Body of pancreas (tissue), 4 donors: Measurements from ENCODE around the gene CEP19. TPM values are rescaled to one million over a fixed set of nuclear protein-coding genes. Genes with fewer than 3 reads are reported as not detected.

Experiments
- ATAC-seq: fragments of 150-250 bp; one replicate; pipeline ENCODE4 v1.9.1; 2016
- DNase-seq, 4 donors: peaks; one replicate each; pipeline ENCODE4 v3.0.0-alpha.2; 2019
- H3K27ac ChIP-seq, 4 donors: fragments of 200-600 bp; sonication (generic); 1 replicate in 3 of 4; 2 replicates in 1 of 4; pipeline versions ENCODE4 v1.5.1 to v1.6.1; 2016 to 2019; ENCODE audit warnings: mild to moderate bottlenecking in 1 of 4, mixed read lengths in 1 of 4, moderate library complexity in 1 of 4
- H3K27me3 ChIP-seq, 2 donors: fragments of 200-600 bp; sonication (generic); one replicate each; pipeline ENCODE4 v1.6.0; 2016; ENCODE audit warnings: mild to moderate bottlenecking in 1 of 2
- H3K36me3 ChIP-seq, 2 donors: fragments of 200-600 bp; sonication (generic); replicated peaks in 1 of 2; 2 replicates each; pipeline ENCODE4 v1.5.1; 2016; ENCODE audit warnings: low read depth in 2 of 2; ENCODE audit not compliant: insufficient read depth in 1 of 2
- H3K4me1 ChIP-seq: fragments of 200-600 bp; sonication (generic); one replicate; pipeline ENCODE4 v1.6.0; 2016
- H3K4me3 ChIP-seq, 2 donors: fragments of 200-600 bp; sonication (generic); 1 replicate in 1 of 2; 2 replicates in 1 of 2; pipeline ENCODE4 v1.5.1; 2016 to 2019
- H3K9me3 ChIP-seq, 3 donors: fragments of 200-600 bp; sonication (generic); 1 replicate in 2 of 3; 2 replicates in 1 of 3; pipeline ENCODE4 v1.5.1; 2016
- POLR2A ChIP-seq, 3 donors: fragments of 450-650 bp; IDR thresholded peaks; one replicate each; pipeline ENCODE4 v1.6.1; 2016; ENCODE audit warnings: antibody characterized with exemption in 3 of 3, mild to moderate bottlenecking in 2 of 3
- WGBS, 2 donors: methylation state at CpG; one replicate each; pipeline ENCODE4 v1.1.5; 2017; 5-methylcytosine and 5-hydroxymethylcytosine counted together
- intact Hi-C: fragments of 100-400 bp; cut with DNase I; formaldehyde crosslinking; loops from one replicate; pipeline ENCODE4 v1.15.1; 2023
- total RNA-seq, 2 donors: library from RNA; depleted of rRNA; stranded (reverse); fragments of >200 nt; gene quantifications; one replicate each; pipeline ENCODE4 v1.1.0, GENCODE V29; 2016
- TF ChIP-seq, protein P1 (sequence below), 7 experiments: fragments of 450-650 bp in 4 of 7; fragments of 200-600 bp in 3 of 7; sonication (generic) in 3 of 7; IDR thresholded peaks; one replicate each; pipeline ENCODE4 v1.5.1; 2016 to 2019; ENCODE audit warnings: antibody characterized with exemption in 7 of 7

CEP19 gene
- total RNA-seq, 2 donors from 2014 or later = 0.78 TPM; not detected in 1

DNA sequence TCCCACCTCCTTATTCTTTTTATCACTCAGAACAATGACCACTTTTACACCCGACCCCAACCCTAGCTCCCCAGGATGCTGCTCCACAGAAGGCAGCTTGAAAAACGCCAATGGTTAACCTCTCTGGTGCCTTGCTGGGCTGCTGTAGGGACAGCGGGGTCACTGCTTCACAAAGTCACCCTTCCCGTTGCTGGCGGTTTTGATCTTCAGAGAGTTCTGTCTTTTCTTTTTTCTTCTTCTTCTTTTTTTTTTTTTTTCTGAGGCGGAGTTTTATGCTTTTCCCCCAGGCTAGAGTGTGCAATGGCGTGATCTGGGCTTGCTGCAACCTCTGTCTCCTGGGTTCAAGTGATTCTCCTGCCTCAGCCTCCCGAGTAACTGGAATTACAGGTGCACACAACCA lies 20.7 kb downstream of the CEP19 start:
- no peak overlapping the region for H3K27ac ChIP-seq
- no peaks in the 10 kb centered on the region for H3K4me1 ChIP-seq
- WGBS, 2 donors = 39 to 62% methylated on average over 8 of the region's 8 CpGs
- intact Hi-C loops = no loop called here
- no peaks in the 10 kb centered on the region for H3K27me3 ChIP-seq
- DNase-seq (no peak), ATAC-seq (no peak)
- H3K36me3 ChIP-seq = no peaks in the 10 kb centered on the region
- TF ChIP-seq POLR2A (IDR thresholded peaks at IDR 0.05) = no peak
- TF ChIP-seq, protein P1, sequence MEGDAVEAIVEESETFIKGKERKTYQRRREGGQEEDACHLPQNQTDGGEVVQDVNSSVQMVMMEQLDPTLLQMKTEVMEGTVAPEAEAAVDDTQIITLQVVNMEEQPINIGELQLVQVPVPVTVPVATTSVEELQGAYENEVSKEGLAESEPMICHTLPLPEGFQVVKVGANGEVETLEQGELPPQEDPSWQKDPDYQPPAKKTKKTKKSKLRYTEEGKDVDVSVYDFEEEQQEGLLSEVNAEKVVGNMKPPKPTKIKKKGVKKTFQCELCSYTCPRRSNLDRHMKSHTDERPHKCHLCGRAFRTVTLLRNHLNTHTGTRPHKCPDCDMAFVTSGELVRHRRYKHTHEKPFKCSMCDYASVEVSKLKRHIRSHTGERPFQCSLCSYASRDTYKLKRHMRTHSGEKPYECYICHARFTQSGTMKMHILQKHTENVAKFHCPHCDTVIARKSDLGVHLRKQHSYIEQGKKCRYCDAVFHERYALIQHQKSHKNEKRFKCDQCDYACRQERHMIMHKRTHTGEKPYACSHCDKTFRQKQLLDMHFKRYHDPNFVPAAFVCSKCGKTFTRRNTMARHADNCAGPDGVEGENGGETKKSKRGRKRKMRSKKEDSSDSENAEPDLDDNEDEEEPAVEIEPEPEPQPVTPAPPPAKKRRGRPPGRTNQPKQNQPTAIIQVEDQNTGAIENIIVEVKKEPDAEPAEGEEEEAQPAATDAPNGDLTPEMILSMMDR (IDR thresholded peaks at IDR 0.05) = no peak
- no peaks in the 10 kb centered on the region for H3K9me3 ChIP-seq
- H3K4me3 ChIP-seq = no peak overlapping the region

DNA sequence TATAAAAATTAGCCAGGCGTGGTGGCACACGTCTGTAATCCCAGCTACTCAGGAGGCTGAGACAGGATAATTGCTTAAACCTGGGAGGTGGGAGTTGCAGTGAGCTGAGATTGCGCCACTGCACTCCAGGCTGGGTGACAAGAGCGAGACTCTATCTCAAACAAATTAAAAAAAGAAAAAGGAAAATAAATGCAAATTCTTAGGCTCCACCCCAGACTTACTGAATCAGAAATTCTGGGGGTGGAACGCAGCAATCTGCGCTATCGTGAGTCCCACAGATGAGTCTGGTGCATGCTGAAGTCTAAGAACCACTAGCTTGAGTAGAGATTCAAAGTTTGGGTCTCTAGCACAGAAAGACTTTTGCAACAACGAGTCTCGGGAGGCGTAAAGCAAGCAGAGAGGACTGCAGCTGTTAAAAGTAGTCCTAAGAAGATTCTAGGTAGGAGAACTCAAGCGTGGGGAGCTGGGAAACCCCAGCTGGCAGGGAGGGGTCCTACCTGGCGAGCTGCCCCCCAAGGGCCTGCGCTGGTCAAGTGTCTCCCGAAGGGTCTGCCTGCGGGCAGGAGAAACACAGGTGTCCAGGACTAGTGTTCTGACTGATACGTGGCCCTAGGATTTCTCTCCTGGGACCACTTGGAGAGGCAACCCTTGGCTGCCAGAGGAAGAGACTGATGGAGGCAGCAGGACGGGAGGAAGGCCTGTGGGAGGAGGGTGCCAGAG lies 21.9 kb downstream of the CEP19 start:
- DNase-seq = no peak
- TF ChIP-seq, protein P1 (IDR thresholded peaks at IDR 0.05) = no peak
- TF ChIP-seq POLR2A (IDR thresholded peaks at IDR 0.05) = no peak
- H3K4me1 ChIP-seq = no peaks in the 10 kb centered on the region
- no peaks in the 10 kb centered on the region for H3K9me3 ChIP-seq
- no peaks in the 10 kb centered on the region for H3K36me3 ChIP-seq
- H3K27me3 ChIP-seq = no peaks in the 10 kb centered on the region
- 73 to 78% methylated on average over 14 to 17 of the region's 17 CpGs for WGBS, 2 donors
- intact Hi-C loops = loop anchor here (5.0 to 10.0 kb wide), 2 partner anchors 83 to 435 kb away; no protein-coding TSS in a partner anchor
- H3K4me3 ChIP-seq = no peak overlapping the region
- H3K27ac ChIP-seq = no peak overlapping the region
- no peak for ATAC-seq

GRCh38 chr3:196688349-196688748 lies 23.7 kb downstream of the CEP19 start:
- H3K4me1 ChIP-seq = no peaks in the 10 kb centered on the region
- intact Hi-C loops = loop anchor here (5.0 to 10.0 kb wide), 2 partner anchors 81 to 434 kb away; no protein-coding TSS in a partner anchor
- TF ChIP-seq, protein P1 (IDR thresholded peaks at IDR 0.05) = no peak
- TF ChIP-seq POLR2A (IDR thresholded peaks at IDR 0.05) = no peak
- no peaks in the 10 kb centered on the region for H3K27me3 ChIP-seq
- WGBS, 2 donors = 25 to 35% methylated on average over 5 of the region's 5 CpGs
- H3K9me3 ChIP-seq = no peaks in the 10 kb centered on the region
- no peaks in the 10 kb centered on the region for H3K36me3 ChIP-seq
- H3K27ac ChIP-seq = no peak overlapping the region
- peak in 2 of 4 donors; percentile 15 to 75 for DNase-seq
- no peak overlapping the region for H3K4me3 ChIP-seq
- no peak for ATAC-seq

- DNase-seq = no peak
- intact Hi-C loops = loop anchor here (5.0 to 10.0 kb wide), 2 partner anchors 79 to 432 kb away; no protein-coding TSS in a partner anchor
- Histone ChIP-seq H3K27ac (no peak overlapping the region), H3K4me3 (no peak overlapping the region), H3K9me3 (no peaks in the 10 kb centered on the region), H3K4me1 (no peaks in the 10 kb centered on the region), H3K27me3 (no peaks in the 10 kb centered on the region), H3K36me3 (no peaks in the 10 kb centered on the region)
- WGBS, 2 donors = 50 to 68% methylated on average over 2 of the region's 2 CpGs
- no peak for TF ChIP-seq POLR2A (IDR thresholded peaks at IDR 0.05)
- TF ChIP-seq, protein P1 (IDR thresholded peaks at IDR 0.05) = no peak
- no peak for ATAC-seq
Observed at GRCh38 chr3:196686436-196686835, 25.6 kb downstream of the CEP19 start.
